Measurements from ENCODE around the gene SLC18B1.
"Not testable (repeated sequence)": the region's sequence is repeated elsewhere in the genome, so short reads cannot be mapped to it uniquely, and the experiment has no call there.

Gene SLC18B1

DNA sequence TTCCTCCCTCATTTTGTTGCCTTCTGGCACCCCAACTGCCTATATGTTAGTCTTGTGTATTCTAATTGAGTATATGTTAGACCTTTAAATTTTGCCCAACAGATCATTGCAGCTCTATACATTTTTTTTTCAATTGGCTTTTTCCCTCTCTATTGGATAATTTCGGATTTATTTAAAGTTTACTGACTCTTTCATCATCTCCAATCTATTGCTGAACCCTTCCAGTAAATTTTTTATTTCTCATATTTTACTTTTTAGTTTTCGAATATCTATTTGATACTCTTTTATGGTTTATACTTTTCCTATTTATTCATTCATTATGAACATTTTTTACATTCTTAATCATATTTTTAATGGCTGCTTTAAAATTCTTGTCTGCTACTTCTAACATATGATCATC is 7.1 kb upstream of the SLC18B1 start:
- no peak for DNase-seq (ENCODE audit: low read depth, low spot score)

DNA sequence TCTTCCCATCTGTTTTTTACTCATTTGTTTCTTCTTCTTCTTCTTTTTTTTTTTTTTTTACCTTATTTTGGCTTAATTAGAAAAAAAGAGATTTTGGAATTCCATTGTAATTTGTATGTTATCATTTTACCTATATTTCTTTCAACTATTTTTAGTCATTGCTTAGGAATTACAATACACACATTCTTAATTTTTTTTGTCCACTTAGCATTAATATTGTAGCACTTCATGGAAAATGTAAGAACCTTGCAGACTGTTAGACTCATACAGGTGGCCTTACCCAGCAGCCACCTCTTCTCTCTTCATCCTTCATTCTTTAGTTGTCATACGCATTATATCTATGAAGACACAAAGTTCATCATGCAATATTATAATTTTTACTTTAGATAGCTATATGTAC is 5.8 kb upstream of the SLC18B1 start:
- no peak overlapping the region for H3K4me3 ChIP-seq (ENCODE audit: low read length)
- no peak for DNase-seq (ENCODE audit: low read depth, low spot score)

More for the DNA sequence above, 7.1 kb upstream of the SLC18B1 start:
- no peak overlapping the region for H3K4me3 ChIP-seq (ENCODE audit: low read length)

- H3K4me3 ChIP-seq (ENCODE audit: low read length): no peak overlapping the region
- DNase-seq (ENCODE audit: low read depth, low spot score): no peak
These were observed 2.2 kb upstream of the SLC18B1 start for GRCh38 chr6:132800656-132801055.

DNA sequence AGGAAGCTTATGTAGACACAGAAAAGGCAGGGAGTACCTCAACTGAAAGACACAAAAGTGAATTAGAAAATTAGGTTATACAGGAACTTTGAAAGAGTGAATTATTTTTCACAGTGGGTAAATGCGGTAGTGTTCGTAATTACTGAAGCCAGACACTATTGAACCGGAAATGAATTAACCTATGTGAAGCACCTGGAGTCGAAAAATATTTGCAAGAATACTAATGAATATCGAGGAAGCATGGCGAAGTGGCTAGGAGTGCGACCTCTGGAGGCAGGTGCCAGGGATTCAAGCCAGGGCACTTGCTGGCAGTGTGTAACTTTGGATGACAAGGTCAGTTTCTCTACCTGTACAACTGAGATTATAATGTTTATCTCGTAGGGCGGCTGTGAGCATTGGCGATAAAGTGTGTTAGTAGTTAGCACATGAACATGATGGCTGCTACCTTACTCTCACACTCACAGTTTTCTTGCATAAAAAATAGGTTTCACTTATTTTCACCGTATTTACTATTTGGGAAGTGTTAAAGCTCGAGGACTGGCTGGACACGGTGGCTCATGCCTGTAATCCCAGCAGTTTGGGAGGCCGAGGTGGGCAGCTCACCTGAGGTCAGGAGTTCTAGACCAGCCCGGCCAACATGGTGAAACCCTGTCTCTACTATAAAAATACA is 567 bp upstream of the SLC18B1 start:
- DNase-seq (ENCODE audit: low read depth, low spot score): peak; percentile 74
- H3K4me3 ChIP-seq (ENCODE audit: low read length): peak overlapping the region; percentile 77

GRCh38 chr6:132795461-132795860 is 3.0 kb downstream of the SLC18B1 start:
- DNase-seq (ENCODE audit: low read depth, low spot score): no peak
- no peak overlapping the region for H3K4me3 ChIP-seq (ENCODE audit: low read length)

GRCh38 chr6:132792510-132792909 is 5.9 kb downstream of the SLC18B1 start:
- no peak overlapping the region for H3K4me3 ChIP-seq (ENCODE audit: low read length)
- no peak for DNase-seq (ENCODE audit: low read depth, low spot score)

- no peak for DNase-seq (ENCODE audit: low read depth, low spot score)
- H3K4me3 ChIP-seq (ENCODE audit: low read length): no peak overlapping the region
These were observed 8.0 kb downstream of the SLC18B1 start for GRCh38 chr6:132790450-132790849.

- H3K4me3 ChIP-seq (ENCODE audit: low read length): no peak overlapping the region
- DNase-seq (ENCODE audit: low read depth, low spot score): no peak
These were observed 9.1 kb downstream of the SLC18B1 start for GRCh38 chr6:132789396-132789776.

DNA sequence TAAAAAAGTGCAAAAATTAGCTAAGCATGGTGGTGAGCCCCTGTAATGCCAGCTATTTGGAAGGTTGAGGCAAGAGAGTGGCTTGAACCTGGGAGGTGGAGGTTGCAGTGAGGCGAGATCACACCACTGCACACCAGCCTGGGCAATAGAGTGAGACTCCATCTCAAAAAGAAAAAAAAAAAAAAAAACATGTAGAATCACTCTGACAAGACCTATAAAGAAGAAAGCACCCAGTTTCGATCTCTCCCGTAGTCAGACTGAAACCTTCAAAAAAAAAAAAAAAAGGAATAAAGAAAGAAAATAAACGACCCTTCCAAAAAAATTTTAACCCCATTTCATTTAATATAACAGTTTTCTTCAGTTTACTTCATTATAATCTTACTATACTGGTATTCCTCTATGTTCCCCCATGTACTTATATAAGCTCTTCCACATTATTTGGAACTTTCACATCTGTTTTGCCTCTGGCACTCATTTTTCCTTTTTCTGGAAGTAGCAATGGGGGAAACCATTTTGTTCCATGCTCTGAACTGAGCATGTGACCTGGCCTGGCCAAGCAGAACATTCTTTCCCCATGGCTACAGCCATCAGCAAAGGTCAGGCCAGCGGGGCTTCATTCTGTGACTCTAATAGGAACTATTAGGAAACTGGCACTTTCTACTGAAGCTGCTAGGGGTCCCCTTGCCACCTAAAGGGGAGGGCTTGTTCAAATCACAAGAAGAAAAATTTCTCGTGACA is 9.6 kb downstream of the SLC18B1 start:
- DNase-seq (ENCODE audit: low read depth, low spot score): no peak

GRCh38 chr6:132785936-132786335 is 12.5 kb downstream of the SLC18B1 start:
- no peak overlapping the region for H3K4me3 ChIP-seq (ENCODE audit: low read length)
- no peak for DNase-seq (ENCODE audit: low read depth, low spot score)

More for the DNA sequence above, 9.6 kb downstream of the SLC18B1 start:
- H3K4me3 ChIP-seq (ENCODE audit: low read length): no peak overlapping the region

DNA sequence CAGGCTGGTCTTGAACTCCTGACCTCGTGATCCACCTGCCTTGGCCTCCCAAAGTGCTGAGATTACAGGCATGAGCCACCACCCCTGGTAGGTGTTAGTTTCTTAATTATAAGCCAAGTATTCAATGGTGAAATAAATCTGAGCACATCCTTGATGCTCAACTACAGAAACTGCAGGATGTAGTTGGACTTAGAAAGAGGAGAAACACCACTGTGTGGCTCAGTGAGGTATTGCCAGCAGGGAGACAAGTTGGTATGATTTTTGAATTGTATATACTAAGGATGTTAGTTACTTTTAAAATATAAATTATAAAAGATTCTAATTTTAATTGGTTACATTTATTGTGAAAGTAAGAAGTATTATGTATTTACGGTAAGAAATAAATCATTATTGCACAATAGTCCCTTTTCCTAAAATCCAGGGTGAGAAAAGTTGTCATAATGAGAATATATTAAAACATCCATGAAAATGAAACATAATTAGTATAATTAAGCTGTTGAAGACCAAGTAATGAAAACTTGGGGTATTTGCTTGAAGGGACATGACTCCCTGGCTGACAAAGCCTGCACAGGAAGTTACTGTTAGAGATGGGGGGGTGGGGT is 17.6 kb downstream of the SLC18B1 start:
- no peak overlapping the region for H3K4me3 ChIP-seq (ENCODE audit: low read length)
- DNase-seq (ENCODE audit: low read depth, low spot score): peak; percentile 21

GRCh38 chr6:132777881-132778280 is 20.6 kb downstream of the SLC18B1 start:
- not testable (repeated sequence) for H3K4me3 ChIP-seq (ENCODE audit: low read length); DNase-seq (ENCODE audit: low read depth, low spot score)

DNA sequence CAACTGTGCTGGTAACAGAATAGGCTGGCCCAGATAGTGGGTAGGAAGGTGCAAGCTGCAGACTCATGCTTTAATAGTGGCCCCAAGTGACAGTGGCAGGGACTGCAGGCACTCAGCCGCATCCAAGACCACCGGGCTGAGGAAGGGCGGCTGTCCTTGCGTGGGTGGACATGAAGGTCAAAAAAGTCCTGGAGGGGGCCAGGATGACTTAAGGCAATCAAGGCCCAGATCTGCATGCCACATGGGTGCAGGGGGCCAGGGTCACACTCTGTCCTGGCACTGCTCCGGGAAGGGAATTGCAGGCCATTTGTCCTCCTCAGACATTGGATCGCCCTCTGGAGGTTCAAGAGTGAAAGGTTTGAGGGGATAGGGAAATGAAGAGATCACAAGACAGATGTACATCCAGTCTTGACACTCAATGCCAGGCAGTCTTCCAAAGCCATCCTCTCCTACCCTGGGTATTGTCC is 30.4 kb downstream of the SLC18B1 start:
- peak; percentile 4 for DNase-seq (ENCODE audit: low read depth, low spot score)
- H3K4me3 ChIP-seq (ENCODE audit: low read length): no peak overlapping the region

- DNase-seq (ENCODE audit: low read depth, low spot score): no peak
These were observed 32.9 kb downstream of the SLC18B1 start for GRCh38 chr6:132765560-132765959.

DNA sequence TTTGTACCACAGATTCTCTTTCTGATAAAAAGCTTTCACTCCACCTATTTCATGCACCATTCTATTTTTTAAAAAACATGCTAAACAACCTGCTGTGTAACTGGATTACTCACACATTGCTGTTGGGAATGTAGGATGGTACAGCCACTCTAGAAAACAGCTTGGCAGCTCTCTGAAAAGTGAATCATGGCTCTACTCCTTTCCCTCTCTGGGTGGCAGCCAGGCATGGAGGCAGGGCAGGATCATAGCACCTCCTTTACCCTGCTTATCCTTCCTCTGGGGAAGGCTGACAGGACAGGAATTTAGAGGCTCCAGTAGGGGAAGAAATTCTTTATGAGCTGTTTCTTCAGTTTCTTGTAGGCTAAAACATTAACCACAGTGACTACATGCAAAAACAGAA is 34.1 kb downstream of the SLC18B1 start:
- no peak for DNase-seq (ENCODE audit: low read depth, low spot score)
- H3K4me3 ChIP-seq (ENCODE audit: low read length): no peak overlapping the region

More at GRCh38 chr6:132765560-132765959, 32.9 kb downstream of the SLC18B1 start:
- H3K4me3 ChIP-seq (ENCODE audit: low read length): no peak overlapping the region

DNA sequence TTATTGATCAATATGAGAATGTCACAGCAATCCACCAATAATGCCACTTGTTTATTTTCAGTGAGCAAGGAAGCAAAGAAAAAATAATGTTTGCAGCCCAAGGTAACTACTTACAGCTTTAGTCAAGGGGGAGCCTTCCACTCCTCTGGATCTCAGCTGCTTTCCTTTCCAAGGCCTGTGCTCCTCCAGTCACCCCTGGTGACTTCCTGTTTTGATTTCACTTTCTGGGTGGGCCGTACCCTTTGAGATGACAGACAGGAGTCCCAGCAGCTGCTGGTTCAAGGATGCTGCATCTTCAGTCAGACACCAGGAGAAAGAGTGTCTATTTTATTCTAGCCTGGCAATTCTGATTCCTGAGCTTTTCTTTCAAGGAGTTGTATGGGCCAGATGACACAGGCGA is 35.2 kb downstream of the SLC18B1 start:
- H3K4me3 ChIP-seq (ENCODE audit: low read length): no peak overlapping the region
- DNase-seq (ENCODE audit: low read depth, low spot score): peak; percentile 29

DNA sequence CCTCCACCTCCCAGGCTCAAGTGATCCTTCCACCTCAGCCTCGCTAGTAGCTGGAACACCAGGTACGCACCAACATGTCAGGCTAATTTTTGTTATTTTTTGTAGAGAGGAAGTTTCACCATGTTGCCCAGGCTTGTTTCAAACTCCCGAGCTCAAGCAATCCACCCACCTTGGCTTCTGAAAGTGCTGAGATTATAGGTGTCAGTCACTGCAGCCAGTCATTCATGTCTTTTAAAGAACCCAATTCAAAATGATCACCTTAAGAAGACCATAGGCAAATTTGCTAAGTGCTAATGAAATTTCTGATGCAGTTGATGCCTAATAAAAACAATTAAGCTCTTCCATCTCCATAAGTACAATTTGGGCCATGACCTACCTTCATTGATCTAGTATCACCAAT is 38.2 kb downstream of the SLC18B1 start:
- DNase-seq (ENCODE audit: low read depth, low spot score): no peak
- no peak overlapping the region for H3K4me3 ChIP-seq (ENCODE audit: low read length)

DNA sequence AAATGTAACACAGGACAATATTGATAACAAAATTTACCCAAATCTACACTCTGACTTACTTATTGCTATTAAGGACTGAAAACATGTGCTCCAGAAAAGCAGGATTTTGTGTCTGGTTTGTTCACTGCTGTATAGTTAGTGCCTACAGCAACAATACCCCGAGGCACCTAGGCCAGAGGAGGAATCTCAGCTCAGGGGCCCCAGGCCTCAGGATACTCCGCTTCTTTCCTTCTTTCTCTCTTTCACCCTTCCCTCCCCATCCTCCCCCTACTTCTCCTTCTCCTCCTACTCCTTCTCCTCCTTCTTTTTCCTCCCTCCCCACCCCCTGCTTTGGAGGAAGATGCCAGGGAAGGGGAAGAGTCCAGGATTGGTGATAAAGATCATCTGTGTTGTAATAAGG is 39.7 kb downstream of the SLC18B1 start:
- no peak overlapping the region for H3K4me3 ChIP-seq (ENCODE audit: low read length)
- no peak for DNase-seq (ENCODE audit: low read depth, low spot score)

GRCh38 chr6:132752255-132752654 is 46.2 kb downstream of the SLC18B1 start:
- H3K4me3 ChIP-seq (ENCODE audit: low read length): no peak overlapping the region
- DNase-seq (ENCODE audit: low read depth, low spot score): no peak

DNA sequence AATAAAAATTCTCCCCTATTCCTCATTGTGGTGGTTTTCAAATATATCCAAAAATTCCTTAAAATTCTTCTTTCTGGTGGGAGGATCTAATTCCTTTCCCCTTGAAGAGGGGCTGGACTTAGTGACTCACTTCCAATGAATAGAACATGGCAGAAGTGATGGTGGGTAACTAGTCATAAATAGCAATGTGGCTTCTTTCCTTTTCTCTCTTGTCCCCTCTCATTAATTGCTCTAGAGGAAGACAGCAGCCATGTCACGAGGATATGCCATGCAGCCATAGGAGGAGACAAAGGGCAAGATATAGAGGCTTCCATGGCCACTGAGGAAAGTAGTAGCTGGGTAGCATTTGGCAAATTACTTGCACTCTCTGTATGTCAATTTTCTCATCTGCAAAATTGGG is 46.6 kb downstream of the SLC18B1 start:
- H3K4me3 ChIP-seq (ENCODE audit: low read length): no peak overlapping the region
- DNase-seq (ENCODE audit: low read depth, low spot score): no peak

All from Jurkat, Clone E6-1 (cell line).